Immature natural killer cell (primary cell): Measurements from ENCODE around the gene ZNF385A. TPM values are rescaled to one million over a fixed set of nuclear protein-coding genes. Genes with fewer than 3 reads are reported as not detected.

Experiments used
- DNase-seq, 3 donors: peaks; one replicate each; pipeline ENCODE4 v3.0.0; 2022; ENCODE audit warnings: mixed read lengths in 1 of 3
- H3K27ac Mint-ChIP-seq, 6 donors: one replicate each; pipeline ENCODE4 v1.8.0; 2020; ENCODE audit warnings: mixed read lengths in 6 of 6, mild to moderate bottlenecking in 5 of 6, inconsistent platforms in 4 of 6, moderate library complexity in 3 of 6
- H3K27me3 Mint-ChIP-seq, 3 donors: one replicate each; pipeline ENCODE4 v1.8.0; 2020 to 2021; ENCODE audit warnings: low read depth in 3 of 3, mild to moderate bottlenecking in 3 of 3, mixed read lengths in 3 of 3, moderate library complexity in 3 of 3, inconsistent platforms in 1 of 3
- H3K36me3 Mint-ChIP-seq, 3 donors: one replicate each; pipeline ENCODE4 v1.8.0; 2020; ENCODE audit warnings: mixed read lengths in 3 of 3, inconsistent platforms in 2 of 3, mild to moderate bottlenecking in 2 of 3
- H3K4me1 Mint-ChIP-seq, 2 donors: one replicate each; pipeline ENCODE4 v1.8.0; 2020; ENCODE audit warnings: inconsistent platforms in 2 of 2, mild to moderate bottlenecking in 2 of 2, mixed read lengths in 2 of 2, moderate library complexity in 1 of 2
- H3K4me3 Mint-ChIP-seq, 5 donors: one replicate each; pipeline ENCODE4 v1.8.0; 2020; ENCODE audit warnings: mild to moderate bottlenecking in 5 of 5, mixed read lengths in 5 of 5, inconsistent platforms in 3 of 5, moderate library complexity in 3 of 5
- H3K9me3 Mint-ChIP-seq, 6 donors: one replicate each; pipeline ENCODE4 v1.8.0; 2020; ENCODE audit warnings: mild to moderate bottlenecking in 6 of 6, mixed read lengths in 6 of 6, inconsistent platforms in 4 of 6, moderate library complexity in 3 of 6
- polyA plus RNA-seq, 3 donors: library from polyadenylated mRNA; unstranded; fragments of 300-500 nt; fragmentation: Illumina TruSeq; gene quantifications; one replicate each; pipeline ENCODE4 v1.2.3, GENCODE V29; 2021

The ZNF385A gene
- polyA plus RNA-seq, 3 donors from 2014 or later = 1.8 to 2.7 (median 2.2) TPM

- Mint-ChIP-seq H3K4me3 (peak overlapping the region in 3 of 5 donors; percentile 26 to 41 (median 32)), H3K4me1 (peaks cover 43 to 48% of the 10 kb centered on the region in 2 donors), H3K36me3 (peaks cover 13 to 52% (median 21%) of the 10 kb centered on the region in 3 donors), H3K27me3 (peaks cover 0 to 4% (median 2%) of the 10 kb centered on the region in 3 donors), H3K27ac (peak overlapping the region; percentile 17 to 72 (median 50)), H3K9me3 (no peaks in the 10 kb centered on the region)
- DNase-seq = peak in 2 of 3 donors; percentile 21 to 27
These were observed 9.8 kb upstream of the ZNF385A start for GRCh38 chr12:54394281-54394719.

GRCh38 chr12:54393743-54394142, 9.2 kb upstream of the ZNF385A start:
- Mint-ChIP-seq H3K9me3 (no peaks in the 10 kb centered on the region), H3K36me3 (peaks cover 10 to 48% (median 18%) of the 10 kb centered on the region in 3 donors), H3K4me1 (peaks cover 42 to 44% of the 10 kb centered on the region in 2 donors), H3K4me3 (peak overlapping the region in 4 of 5 donors; percentile 26 to 54 (median 36)), H3K27me3 (peaks cover 0 to 4% (median 0%) of the 10 kb centered on the region in 3 donors), H3K27ac (peak overlapping the region; percentile 17 to 76 (median 56))
- no peak for DNase-seq

GRCh38 chr12:54393207-54393609, 8.7 kb upstream of the ZNF385A start:
- H3K27ac Mint-ChIP-seq = peak overlapping the region in 3 of 6 donors; percentile 37 to 57 (median 50)
- peaks cover 6 to 43% (median 17%) of the 10 kb centered on the region in 3 donors for H3K36me3 Mint-ChIP-seq
- H3K4me1 Mint-ChIP-seq = peaks cover 42 to 44% of the 10 kb centered on the region in 2 donors
- H3K9me3 Mint-ChIP-seq = no peaks in the 10 kb centered on the region
- no peak for DNase-seq
- peaks cover 0 to 4% (median 0%) of the 10 kb centered on the region in 3 donors for H3K27me3 Mint-ChIP-seq
- H3K4me3 Mint-ChIP-seq = peak overlapping the region in 1 of 5 donors; percentile 7

GRCh38 chr12:54392485-54393206, 8.1 kb upstream of the ZNF385A start:
- H3K27ac Mint-ChIP-seq = peak overlapping the region in 3 of 6 donors; percentile 45 to 57 (median 50)

GRCh38 chr12:54390668-54391551, 6.4 kb upstream of the ZNF385A start:
- H3K36me3 Mint-ChIP-seq = peaks cover 0 to 20% (median 5%) of the 10 kb centered on the region in 3 donors
- peak; percentile 66 to 71 (median 67) for DNase-seq
- H3K27ac Mint-ChIP-seq = peak overlapping the region in 3 of 6 donors; percentile 13 to 69 (median 24)
- peaks cover 0 to 4% (median 2%) of the 10 kb centered on the region in 3 donors for H3K27me3 Mint-ChIP-seq
- H3K9me3 Mint-ChIP-seq = no peaks in the 10 kb centered on the region
- H3K4me1 Mint-ChIP-seq = peaks cover 38 to 40% of the 10 kb centered on the region in 2 donors
- peak overlapping the region; percentile 67 to 86 (median 76) for H3K4me3 Mint-ChIP-seq

More at GRCh38 chr12:54392485-54393206, 8.1 kb upstream of the ZNF385A start:
- Mint-ChIP-seq H3K9me3 (no peaks in the 10 kb centered on the region), H3K4me1 (peaks cover 42 to 44% of the 10 kb centered on the region in 2 donors), H3K36me3 (peaks cover 4 to 37% (median 12%) of the 10 kb centered on the region in 3 donors), H3K4me3 (peak overlapping the region in 2 of 5 donors; percentile 40 to 53), H3K27me3 (peaks cover 0 to 4% (median 2%) of the 10 kb centered on the region in 3 donors)
- DNase-seq = no peak

GRCh38 chr12:54390176-54390667, 5.7 kb upstream of the ZNF385A start:
- no peaks in the 10 kb centered on the region for H3K9me3 Mint-ChIP-seq
- H3K27ac Mint-ChIP-seq = peak overlapping the region in 2 of 6 donors; percentile 21 to 57
- H3K27me3 Mint-ChIP-seq = peaks cover 0 to 4% (median 2%) of the 10 kb centered on the region in 3 donors
- H3K36me3 Mint-ChIP-seq = peaks cover 0 to 15% (median 5%) of the 10 kb centered on the region in 3 donors
- H3K4me1 Mint-ChIP-seq = peaks cover 38 to 40% of the 10 kb centered on the region in 2 donors
- no peak for DNase-seq
- peak overlapping the region; percentile 61 to 82 (median 67) for H3K4me3 Mint-ChIP-seq

GRCh38 chr12:54389607-54390175, 5.2 kb upstream of the ZNF385A start:
- Mint-ChIP-seq H3K4me1 (peaks cover 33 to 36% of the 10 kb centered on the region in 2 donors), H3K27me3 (peaks cover 0 to 4% (median 2%) of the 10 kb centered on the region in 3 donors), H3K36me3 (peaks cover 0 to 9% (median 5%) of the 10 kb centered on the region in 3 donors), H3K27ac (peak overlapping the region in 5 of 6 donors; percentile 21 to 68 (median 57)), H3K9me3 (no peaks in the 10 kb centered on the region), H3K4me3 (peak overlapping the region; percentile 15 to 61 (median 22))
- DNase-seq = no peak

GRCh38 chr12:54389134-54389508, 4.6 kb upstream of the ZNF385A start:
- peaks cover 27 to 30% of the 10 kb centered on the region in 2 donors for H3K4me1 Mint-ChIP-seq
- H3K9me3 Mint-ChIP-seq = no peaks in the 10 kb centered on the region
- DNase-seq = no peak
- no peak overlapping the region for H3K4me3 Mint-ChIP-seq
- peaks cover 0 to 5% (median 4%) of the 10 kb centered on the region in 3 donors for H3K36me3 Mint-ChIP-seq
- peaks cover 0 to 4% (median 2%) of the 10 kb centered on the region in 3 donors for H3K27me3 Mint-ChIP-seq
- no peak overlapping the region for H3K27ac Mint-ChIP-seq

- H3K27ac Mint-ChIP-seq = peak overlapping the region in 2 of 6 donors; percentile 1 to 6
- no peak overlapping the region for H3K4me3 Mint-ChIP-seq
- H3K4me1 Mint-ChIP-seq = peaks cover 21 to 24% of the 10 kb centered on the region in 2 donors
- H3K27me3 Mint-ChIP-seq = peaks cover 0 to 4% (median 2%) of the 10 kb centered on the region in 3 donors
- H3K9me3 Mint-ChIP-seq = no peaks in the 10 kb centered on the region
- H3K36me3 Mint-ChIP-seq = no peaks in the 10 kb centered on the region
- DNase-seq = no peak
These were observed 4.0 kb upstream of the ZNF385A start for GRCh38 chr12:54388237-54389133.

- DNase-seq = no peak
- Mint-ChIP-seq H3K4me3 (no peak overlapping the region), H3K9me3 (no peaks in the 10 kb centered on the region), H3K4me1 (peaks cover 15 to 17% of the 10 kb centered on the region in 2 donors), H3K27me3 (peaks cover 0 to 4% (median 4%) of the 10 kb centered on the region in 3 donors), H3K36me3 (no peaks in the 10 kb centered on the region), H3K27ac (no peak overlapping the region)
These were observed 2.6 kb upstream of the ZNF385A start for GRCh38 chr12:54387114-54387467.

- Mint-ChIP-seq H3K27me3 (peaks cover 0 to 4% (median 4%) of the 10 kb centered on the region in 3 donors), H3K9me3 (no peaks in the 10 kb centered on the region), H3K27ac (peak overlapping the region in 1 of 6 donors; percentile 54), H3K36me3 (peaks cover 0 to 2% (median 0%) of the 10 kb centered on the region in 3 donors), H3K4me3 (no peak overlapping the region), H3K4me1 (peaks cover 10 to 13% of the 10 kb centered on the region in 2 donors)
- DNase-seq = no peak
These were observed 2.0 kb upstream of the ZNF385A start for GRCh38 chr12:54386403-54387113.
